NCI-H748 treated with DMSO at 0.1 percent for 48 hours (cell line): ENCODE results near the gene MZT2A.
"Not testable (repeated sequence)": the region's sequence is repeated elsewhere in the genome, so short reads cannot be mapped to it uniquely, and the experiment has no call there.

Experiments
- DNase-seq: peaks from one replicate; lab custom pipeline; 2025; lab: John Stamatoyannopoulos, UW

The MZT2A gene

GRCh38 chr2:131451265-131451949 is 40.8 kb downstream of the MZT2A start:
- DNase-seq: not testable (repeated sequence)

- DNase-seq: not testable (repeated sequence)
Observed at GRCh38 chr2:131447981-131448380, 44.2 kb downstream of the MZT2A start.

DNA sequence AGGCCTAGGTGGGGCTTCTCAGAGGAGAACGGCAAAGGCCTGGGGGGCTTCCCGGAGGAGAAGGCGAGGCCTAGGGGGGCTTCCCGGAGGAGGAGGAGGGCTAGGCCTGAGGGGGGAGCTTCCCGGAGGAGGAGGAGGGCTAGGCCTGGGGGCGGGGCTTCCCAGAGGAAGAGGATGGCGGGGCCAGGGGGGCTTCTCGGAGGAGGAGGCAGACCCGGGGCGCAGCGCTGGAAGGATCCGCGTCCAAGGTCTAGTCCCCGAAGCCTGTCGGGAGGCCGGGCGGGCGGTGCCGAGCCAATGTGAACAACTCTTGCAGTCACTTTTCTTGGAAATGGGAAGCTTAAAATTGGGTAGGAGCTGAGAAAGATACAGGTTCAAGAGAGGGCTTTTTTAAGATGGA is 46.3 kb downstream of the MZT2A start:
- no peak for DNase-seq

DNA sequence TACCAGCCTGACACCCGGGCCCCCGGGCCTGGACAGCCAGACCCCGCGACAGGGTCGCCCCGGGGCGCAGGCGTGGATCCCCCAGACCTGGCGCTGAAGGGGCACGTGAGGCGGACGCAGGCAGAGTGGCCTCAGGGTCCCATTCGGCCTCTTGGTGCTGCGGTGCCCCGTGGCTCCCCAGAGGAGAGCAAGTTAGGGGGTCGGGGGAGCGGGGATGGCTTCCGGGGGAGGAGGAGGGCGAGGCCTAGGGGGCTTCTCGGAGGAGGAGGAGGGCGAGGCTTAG is 46.7 kb downstream of the MZT2A start:
- not testable (repeated sequence) for DNase-seq

GRCh38 chr2:131444736-131445514 is 47.3 kb downstream of the MZT2A start:
- DNase-seq: not testable (repeated sequence)

DNA sequence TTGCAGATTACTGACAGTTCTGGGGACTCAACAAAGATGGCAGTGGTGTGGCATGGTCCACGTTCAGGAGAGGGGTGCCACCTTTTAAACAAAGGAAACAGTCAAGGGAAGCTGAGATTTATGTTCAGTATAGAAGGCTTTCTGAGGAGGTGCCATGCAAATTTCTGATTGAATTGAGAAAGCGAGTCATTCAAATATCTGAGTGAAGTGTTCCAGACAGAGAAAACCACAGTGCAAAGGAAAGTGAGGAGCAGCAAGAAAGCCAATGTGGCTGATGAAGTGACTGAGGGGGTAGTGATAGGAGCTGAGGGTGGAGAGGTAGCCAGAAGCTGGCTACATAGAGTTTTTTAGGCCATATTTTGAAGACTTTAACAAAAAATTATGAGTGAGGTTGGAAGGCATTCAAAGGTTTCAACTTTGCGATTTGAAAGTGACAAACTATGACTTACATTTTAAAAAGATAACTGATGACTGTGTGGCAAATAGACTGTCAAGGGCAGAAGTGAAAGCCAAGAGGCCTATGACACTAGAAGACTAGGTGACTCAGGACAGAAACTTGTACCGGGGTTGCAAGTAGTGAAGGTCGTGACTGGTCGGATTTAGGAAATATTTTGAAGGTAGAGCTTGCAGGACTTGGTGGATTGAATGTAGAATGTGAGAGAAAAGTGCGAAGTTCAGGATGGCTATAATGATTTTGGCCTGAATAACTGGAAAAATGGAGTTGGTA is 51.3 kb downstream of the MZT2A start:
- not testable (repeated sequence) for DNase-seq
